Stimulated activated naive CD4-positive, alpha-beta T cell treated with Interleukin-2 at 50 U/mL for 16 hours (primary cell): Measurements from ENCODE around the gene RBM19.
"Not testable (repeated sequence)": the region's sequence is repeated elsewhere in the genome, so short reads cannot be mapped to it uniquely, and the experiment has no call there.

ENCODE experiments used
- DNase-seq: peaks from one replicate; lab custom pipeline; 2025; lab: John Stamatoyannopoulos, UW

Gene RBM19

GRCh38 chr12:113905829-113906228 lies 60.3 kb downstream of the RBM19 start:
- DNase-seq: no peak

DNA sequence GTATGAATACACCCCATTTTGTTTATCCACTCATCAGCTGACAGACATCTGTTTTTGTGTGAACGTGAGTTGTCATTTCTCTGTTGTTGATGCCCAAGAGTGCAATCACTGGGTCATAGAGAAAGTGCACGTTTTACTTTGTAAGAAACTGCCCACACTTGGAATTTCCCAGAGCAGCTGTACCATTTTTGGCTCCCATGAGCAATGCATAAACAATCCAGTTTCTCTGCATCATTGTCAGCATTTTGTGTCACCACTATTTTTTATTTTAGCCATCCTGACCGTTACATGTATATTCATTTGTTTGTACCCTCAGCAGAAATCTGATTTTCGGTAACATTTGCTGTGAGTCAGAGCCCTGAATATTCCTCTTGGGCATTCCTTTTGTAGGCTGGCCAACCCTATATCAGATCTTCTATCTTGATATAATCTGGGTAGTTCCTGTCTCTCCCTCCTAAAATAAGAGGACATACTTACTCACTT lies 62.7 kb downstream of the RBM19 start:
- no peak for DNase-seq

- not testable (repeated sequence) for DNase-seq
These were observed 64.8 kb downstream of the RBM19 start for GRCh38 chr12:113901319-113901718.

- no peak for DNase-seq
These were observed 65.4 kb downstream of the RBM19 start for GRCh38 chr12:113900716-113901115.

GRCh38 chr12:113899561-113900471 lies 66.3 kb downstream of the RBM19 start:
- DNase-seq: no peak

DNA sequence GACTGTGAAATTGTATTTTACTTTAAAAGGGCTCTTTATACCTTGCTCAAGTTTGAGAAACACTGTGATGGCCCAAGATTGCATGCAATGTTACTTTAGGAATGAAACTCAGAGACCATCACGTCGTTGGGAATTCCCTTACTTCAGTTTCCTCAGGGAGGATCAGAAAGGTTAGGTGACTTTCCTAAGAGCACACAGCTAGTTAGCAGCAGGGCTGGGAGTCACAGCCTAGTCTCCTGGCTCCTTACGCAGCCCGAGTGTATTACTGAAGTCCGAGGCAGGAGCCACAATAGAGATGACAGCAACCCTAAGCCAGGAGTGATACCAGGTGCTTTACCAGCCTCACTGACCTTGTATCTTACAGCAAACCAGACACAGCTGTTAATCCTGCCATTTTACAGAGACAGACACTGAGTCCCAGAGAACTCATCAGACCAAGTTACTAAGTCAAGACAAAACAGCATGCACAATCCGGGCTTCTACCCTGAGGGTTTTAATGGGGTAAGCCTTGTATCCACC lies 67.0 kb downstream of the RBM19 start:
- DNase-seq: no peak

DNA sequence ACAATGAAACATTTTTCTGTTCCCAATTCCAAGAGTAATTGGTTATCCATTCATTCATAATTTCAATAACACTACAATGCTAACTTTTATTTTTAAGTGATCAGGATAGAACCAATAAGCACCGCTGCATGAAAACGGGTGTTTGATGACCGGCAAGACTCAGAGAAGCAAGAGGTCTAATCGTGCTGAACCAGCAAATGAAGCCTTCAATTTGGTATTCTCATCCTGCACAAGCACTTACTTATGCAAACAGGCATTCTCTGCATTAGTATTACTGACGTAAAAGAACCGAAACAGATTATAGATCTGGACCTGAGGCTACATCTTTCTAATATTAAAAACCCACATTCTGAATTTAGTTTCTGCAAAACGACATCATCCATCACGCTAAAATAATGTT lies 67.7 kb downstream of the RBM19 start:
- no peak for DNase-seq

GRCh38 chr12:113897406-113897805 lies 68.7 kb downstream of the RBM19 start:
- DNase-seq: no peak

- no peak for DNase-seq
These were observed 69.3 kb downstream of the RBM19 start for GRCh38 chr12:113896841-113897240.

- DNase-seq: no peak
These were observed 69.9 kb downstream of the RBM19 start for GRCh38 chr12:113896194-113896593.

DNA sequence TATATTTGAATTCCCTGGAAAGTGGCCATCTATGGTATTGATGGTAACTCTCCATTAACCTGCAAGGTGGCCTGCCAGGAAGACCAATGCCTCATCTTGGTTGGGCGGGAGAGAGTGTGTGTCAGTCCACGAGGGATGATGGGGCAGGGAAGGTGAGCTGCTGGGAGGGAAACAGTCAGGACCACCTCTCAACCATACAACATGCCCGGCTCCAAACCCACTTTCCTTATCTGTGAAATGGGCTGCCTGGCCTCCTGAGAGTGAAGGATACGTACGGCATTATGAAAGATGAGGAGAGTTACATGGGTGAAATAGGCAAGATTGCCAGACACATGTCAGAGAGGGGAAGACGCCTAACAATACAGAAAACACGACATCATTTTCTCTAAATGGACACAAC lies 70.9 kb downstream of the RBM19 start:
- DNase-seq: no peak

DNA sequence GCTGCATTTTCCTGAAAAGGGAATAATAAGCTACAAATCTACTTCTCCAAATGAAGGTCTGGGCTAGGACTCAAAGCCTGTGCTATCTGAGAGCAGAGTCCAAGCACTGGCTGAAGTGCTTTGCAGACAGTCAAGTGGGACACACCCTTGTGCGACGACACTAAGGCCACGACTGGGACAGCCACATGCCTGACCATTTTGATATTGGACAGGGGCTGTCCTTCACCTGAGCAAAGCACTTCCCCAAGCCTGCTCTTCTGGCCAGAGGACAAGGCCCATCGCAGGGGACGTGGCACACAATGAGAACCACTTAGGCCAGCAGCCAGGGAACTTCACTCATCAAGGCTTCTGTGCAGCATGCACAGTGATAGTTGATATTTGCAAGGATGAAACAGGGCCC lies 71.4 kb downstream of the RBM19 start:
- no peak for DNase-seq

GRCh38 chr12:113893221-113893620 lies 72.9 kb downstream of the RBM19 start:
- DNase-seq: no peak

- DNase-seq: no peak
These were observed 73.6 kb downstream of the RBM19 start for GRCh38 chr12:113892556-113892955.

GRCh38 chr12:113891739-113892520 lies 74.2 kb downstream of the RBM19 start:
- no peak for DNase-seq

DNA sequence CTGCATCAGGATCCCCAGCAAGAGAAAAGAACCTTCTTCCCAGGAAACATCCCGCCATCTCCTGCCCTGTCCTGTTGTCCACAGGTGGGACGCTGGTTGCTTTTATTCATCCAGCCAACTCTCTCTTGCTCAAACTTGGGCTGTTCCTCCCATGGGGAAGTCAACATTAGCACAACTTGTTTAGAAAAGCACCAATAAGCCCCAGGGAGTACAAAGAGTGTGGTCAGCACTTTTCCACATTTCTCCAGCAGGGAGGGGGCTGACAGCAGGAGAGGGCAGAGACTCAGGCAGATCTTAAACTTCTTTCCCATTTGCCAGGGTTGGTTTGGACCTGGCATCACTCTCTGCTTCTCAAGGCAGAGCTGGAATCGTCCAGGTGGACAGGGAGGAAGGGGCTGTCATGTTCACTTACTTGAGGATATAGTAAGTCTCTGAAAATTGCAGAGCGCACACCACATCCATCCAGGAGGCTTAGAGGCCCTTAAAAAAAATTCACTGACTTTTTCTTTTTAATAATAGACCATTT lies 74.9 kb downstream of the RBM19 start:
- DNase-seq: no peak

- no peak for DNase-seq
These were observed 76.1 kb downstream of the RBM19 start for GRCh38 chr12:113889891-113890581.

DNA sequence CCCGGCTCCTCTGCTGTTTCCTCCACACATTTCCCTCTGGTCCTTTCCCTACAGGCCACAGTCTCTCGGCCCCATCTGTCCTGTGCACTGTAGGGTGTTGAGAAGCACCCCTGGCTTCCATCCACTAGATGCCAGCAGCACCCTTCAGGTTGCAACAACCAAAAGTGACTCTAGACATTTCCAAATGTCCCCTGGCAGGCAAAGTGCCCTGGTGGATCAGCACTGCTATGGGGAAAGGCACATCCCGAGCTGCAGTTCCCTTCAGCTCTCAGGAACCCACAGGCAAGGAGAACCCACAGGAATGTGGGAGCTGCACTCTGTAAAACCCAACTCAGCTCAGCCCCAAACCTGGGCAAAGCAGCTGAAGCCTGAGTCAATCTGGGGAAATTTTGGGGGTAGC lies 77.0 kb downstream of the RBM19 start:
- no peak for DNase-seq

- DNase-seq: no peak
These were observed 77.7 kb downstream of the RBM19 start for GRCh38 chr12:113888435-113888834.

DNA sequence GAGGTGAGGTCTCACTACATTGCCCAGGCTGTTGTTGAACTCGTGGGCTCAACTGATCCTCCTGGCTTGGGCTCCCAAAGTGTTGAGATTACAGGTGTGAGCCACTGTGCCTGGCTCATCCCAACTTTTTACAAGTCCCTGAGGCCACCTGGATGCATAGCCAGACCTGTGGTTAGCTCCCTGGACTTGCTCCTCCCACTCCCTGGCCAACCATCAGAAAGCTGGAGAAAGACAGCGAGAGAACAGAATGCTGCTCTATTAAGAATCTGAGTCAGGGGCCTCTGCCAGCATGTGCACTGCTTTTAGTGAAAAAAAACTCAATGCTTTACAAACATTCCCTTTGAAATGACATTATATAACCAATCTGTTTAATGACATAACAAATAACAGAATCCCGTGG lies 78.2 kb downstream of the RBM19 start:
- no peak for DNase-seq

GRCh38 chr12:113886721-113887120 lies 79.4 kb downstream of the RBM19 start:
- no peak for DNase-seq

DNA sequence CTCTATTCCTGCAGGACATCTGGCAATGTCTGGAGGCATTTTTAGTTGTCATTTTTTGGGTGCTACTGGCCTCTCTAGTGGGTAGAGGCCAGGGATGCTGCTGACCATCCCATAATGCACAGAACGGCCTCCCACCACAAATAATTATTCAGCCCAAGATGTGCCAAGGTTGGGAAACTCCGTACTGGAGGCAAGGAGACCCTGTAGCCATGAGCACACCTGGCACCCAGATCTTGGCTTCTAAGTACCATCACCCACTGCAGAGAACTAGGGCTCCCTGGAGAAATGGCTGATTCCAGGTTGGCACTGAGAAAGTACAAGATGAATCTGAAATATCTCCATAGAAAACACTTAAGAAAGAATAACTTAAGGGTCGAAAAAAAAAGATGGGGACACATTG lies 81.7 kb downstream of the RBM19 start:
- no peak for DNase-seq
